ENCODE results near the gene KRT81. TPM values are rescaled to one million over a fixed set of nuclear protein-coding genes. Genes with fewer than 3 reads are reported as not detected.

The KRT81 gene
- total RNA-seq, 1 experiment from 2014 or later, result 0.70 TPM

DNA sequence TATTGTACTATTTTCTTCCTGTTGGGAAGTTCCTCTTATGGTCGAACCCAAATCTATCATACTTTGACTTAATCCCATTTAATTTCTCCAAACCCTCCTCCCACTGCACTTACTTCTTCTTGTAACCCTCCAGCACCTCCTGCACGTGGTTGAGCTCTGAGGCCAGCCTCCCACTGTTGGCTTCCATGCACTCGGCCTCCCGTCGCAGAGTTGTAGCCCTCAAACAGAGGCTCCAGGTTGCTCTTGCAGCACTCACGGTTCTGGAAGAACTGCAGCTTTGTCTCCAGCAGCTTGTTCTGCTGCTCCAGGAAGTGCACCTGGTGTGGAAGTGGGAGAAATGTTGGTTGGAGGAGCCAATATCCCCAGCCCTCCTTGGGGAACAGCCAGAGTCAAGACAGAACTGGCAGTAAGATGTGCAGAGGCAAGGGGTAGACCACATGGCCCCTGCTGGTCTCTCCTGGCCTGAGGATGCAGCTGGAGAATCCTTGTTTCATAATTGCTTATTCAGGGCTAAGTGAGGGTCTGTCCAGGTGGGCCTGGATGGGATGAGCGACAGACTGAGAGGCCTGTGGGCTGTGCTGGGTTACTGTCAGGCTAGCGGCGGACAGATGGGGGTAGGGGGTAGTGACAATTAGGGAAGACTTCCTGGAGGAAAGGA, 35.3 kb downstream of the KRT81 start (continued):
- TF ChIP-seq, protein P1, sequence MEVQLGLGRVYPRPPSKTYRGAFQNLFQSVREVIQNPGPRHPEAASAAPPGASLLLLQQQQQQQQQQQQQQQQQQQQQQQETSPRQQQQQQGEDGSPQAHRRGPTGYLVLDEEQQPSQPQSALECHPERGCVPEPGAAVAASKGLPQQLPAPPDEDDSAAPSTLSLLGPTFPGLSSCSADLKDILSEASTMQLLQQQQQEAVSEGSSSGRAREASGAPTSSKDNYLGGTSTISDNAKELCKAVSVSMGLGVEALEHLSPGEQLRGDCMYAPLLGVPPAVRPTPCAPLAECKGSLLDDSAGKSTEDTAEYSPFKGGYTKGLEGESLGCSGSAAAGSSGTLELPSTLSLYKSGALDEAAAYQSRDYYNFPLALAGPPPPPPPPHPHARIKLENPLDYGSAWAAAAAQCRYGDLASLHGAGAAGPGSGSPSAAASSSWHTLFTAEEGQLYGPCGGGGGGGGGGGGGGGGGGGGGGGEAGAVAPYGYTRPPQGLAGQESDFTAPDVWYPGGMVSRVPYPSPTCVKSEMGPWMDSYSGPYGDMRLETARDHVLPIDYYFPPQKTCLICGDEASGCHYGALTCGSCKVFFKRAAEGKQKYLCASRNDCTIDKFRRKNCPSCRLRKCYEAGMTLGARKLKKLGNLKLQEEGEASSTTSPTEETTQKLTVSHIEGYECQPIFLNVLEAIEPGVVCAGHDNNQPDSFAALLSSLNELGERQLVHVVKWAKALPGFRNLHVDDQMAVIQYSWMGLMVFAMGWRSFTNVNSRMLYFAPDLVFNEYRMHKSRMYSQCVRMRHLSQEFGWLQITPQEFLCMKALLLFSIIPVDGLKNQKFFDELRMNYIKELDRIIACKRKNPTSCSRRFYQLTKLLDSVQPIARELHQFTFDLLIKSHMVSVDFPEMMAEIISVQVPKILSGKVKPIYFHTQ (CRISPR knock-in tag; IDR thresholded peaks at IDR 0.05), result no peak
- TF ChIP-seq, protein P2, sequence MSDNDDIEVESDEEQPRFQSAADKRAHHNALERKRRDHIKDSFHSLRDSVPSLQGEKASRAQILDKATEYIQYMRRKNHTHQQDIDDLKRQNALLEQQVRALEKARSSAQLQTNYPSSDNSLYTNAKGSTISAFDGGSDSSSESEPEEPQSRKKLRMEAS (CRISPR knock-in tag; IDR thresholded peaks at IDR 0.05), result no peak
- TF ChIP-seq NFATC4 (CRISPR knock-in tag; IDR thresholded peaks at IDR 0.05), result no peak
- TF ChIP-seq SMAD3 (CRISPR knock-in tag; IDR thresholded peaks at IDR 0.05; ENCODE audit: borderline replicate concordance), result no peak

DNA sequence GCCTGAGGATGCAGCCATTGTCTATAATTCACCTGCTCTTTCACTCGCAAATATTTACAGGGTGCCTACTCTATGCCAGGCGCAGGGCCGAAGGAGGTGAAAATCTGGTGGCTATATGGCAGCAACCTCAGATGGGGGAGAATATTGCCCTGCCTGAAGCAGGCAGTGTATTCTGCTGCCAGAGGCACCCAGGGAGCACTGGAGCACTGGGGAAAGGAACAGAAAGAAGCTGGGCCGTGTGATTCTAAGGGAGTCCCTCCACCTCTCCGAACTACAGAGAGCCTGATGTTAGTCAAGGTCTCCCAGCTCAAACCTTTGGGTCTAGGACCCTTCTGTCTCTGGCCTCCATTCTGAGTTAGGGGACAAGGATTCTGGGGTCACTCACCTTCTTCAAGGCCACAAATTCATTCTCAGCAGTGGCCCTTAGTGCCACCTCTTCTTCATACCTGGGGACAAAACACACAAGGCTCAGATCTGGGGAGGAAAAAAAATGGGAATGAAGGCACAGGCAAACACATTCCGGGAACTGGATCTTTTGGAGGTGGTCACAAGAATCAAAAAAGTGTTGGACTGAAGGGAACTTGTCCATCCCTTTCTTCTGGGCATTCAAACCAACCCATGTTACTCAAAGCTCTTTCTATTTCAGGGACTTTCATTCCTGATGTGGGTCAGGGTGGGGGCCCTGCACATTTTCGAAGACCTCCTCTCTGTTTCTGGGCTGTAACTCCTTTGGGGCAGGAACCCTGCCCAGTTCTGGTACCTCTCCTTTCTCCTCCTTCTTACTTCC, 36.2 kb downstream of the KRT81 start:
- DNase-seq (ENCODE audit: low spot score) (no peak), ATAC-seq (no peak)
- H3K27me3 Mint-ChIP-seq (ENCODE audit: low read depth), result peaks cover 66% of the 10 kb centered on the region
- ChIA-PET POLR2A (no interaction called here), CTCF (interaction anchor here (0.7 to 3.1 kb wide), 4 partner anchors 24 to 52 kb away, joined by 3 to 19 read pairs (median 4); no protein-coding TSS in a partner anchor)
- H3K36me3 Mint-ChIP-seq, result peaks cover 4% of the 10 kb centered on the region
- no peak overlapping the region for H3K27ac Mint-ChIP-seq
- H3K9me3 Mint-ChIP-seq, result peaks cover 11% of the 10 kb centered on the region
- H3K4me1 Mint-ChIP-seq, result peaks cover 9% of the 10 kb centered on the region
- no peak overlapping the region for H3K4me3 Mint-ChIP-seq
- TF ChIP-seq, protein P3, sequence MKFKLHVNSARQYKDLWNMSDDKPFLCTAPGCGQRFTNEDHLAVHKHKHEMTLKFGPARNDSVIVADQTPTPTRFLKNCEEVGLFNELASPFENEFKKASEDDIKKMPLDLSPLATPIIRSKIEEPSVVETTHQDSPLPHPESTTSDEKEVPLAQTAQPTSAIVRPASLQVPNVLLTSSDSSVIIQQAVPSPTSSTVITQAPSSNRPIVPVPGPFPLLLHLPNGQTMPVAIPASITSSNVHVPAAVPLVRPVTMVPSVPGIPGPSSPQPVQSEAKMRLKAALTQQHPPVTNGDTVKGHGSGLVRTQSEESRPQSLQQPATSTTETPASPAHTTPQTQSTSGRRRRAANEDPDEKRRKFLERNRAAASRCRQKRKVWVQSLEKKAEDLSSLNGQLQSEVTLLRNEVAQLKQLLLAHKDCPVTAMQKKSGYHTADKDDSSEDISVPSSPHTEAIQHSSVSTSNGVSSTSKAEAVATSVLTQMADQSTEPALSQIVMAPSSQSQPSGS (CRISPR knock-in tag; IDR thresholded peaks at IDR 0.05; ENCODE audit: borderline replicate concordance, low read depth), result no peak
- no peak for TF ChIP-seq JAZF1 (CRISPR knock-in tag; IDR thresholded peaks at IDR 0.05)
- TF ChIP-seq TEAD4 (CRISPR knock-in tag; IDR thresholded peaks at IDR 0.05), result no peak
- TF ChIP-seq, protein P4, sequence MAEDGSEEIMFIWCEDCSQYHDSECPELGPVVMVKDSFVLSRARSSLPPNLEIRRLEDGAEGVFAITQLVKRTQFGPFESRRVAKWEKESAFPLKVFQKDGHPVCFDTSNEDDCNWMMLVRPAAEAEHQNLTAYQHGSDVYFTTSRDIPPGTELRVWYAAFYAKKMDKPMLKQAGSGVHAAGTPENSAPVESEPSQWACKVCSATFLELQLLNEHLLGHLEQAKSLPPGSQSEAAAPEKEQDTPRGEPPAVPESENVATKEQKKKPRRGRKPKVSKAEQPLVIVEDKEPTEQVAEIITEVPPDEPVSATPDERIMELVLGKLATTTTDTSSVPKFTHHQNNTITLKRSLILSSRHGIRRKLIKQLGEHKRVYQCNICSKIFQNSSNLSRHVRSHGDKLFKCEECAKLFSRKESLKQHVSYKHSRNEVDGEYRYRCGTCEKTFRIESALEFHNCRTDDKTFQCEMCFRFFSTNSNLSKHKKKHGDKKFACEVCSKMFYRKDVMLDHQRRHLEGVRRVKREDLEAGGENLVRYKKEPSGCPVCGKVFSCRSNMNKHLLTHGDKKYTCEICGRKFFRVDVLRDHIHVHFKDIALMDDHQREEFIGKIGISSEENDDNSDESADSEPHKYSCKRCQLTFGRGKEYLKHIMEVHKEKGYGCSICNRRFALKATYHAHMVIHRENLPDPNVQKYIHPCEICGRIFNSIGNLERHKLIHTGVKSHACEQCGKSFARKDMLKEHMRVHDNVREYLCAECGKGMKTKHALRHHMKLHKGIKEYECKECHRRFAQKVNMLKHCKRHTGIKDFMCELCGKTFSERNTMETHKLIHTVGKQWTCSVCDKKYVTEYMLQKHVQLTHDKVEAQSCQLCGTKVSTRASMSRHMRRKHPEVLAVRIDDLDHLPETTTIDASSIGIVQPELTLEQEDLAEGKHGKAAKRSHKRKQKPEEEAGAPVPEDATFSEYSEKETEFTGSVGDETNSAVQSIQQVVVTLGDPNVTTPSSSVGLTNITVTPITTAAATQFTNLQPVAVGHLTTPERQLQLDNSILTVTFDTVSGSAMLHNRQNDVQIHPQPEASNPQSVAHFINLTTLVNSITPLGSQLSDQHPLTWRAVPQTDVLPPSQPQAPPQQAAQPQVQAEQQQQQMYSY (CRISPR knock-in tag; IDR thresholded peaks at IDR 0.05), result no peak
- no peak for TF ChIP-seq GABPB1 (CRISPR knock-in tag; IDR thresholded peaks at IDR 0.05)
- TF ChIP-seq, protein P5, sequence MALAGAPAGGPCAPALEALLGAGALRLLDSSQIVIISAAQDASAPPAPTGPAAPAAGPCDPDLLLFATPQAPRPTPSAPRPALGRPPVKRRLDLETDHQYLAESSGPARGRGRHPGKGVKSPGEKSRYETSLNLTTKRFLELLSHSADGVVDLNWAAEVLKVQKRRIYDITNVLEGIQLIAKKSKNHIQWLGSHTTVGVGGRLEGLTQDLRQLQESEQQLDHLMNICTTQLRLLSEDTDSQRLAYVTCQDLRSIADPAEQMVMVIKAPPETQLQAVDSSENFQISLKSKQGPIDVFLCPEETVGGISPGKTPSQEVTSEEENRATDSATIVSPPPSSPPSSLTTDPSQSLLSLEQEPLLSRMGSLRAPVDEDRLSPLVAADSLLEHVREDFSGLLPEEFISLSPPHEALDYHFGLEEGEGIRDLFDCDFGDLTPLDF (CRISPR knock-in tag; IDR thresholded peaks at IDR 0.05), result no peak
- no peak for TF ChIP-seq MXD4 (CRISPR knock-in tag; IDR thresholded peaks at IDR 0.05; ENCODE audit: borderline replicate concordance)
- TF ChIP-seq JUN (CRISPR knock-in tag; IDR thresholded peaks at IDR 0.05), result no peak
- no peak for TF ChIP-seq ZNF671 (CRISPR knock-in tag; IDR thresholded peaks at IDR 0.05)
- no peak for TF ChIP-seq TP53 (CRISPR knock-in tag; IDR thresholded peaks at IDR 0.05)
- TF ChIP-seq, protein P6, sequence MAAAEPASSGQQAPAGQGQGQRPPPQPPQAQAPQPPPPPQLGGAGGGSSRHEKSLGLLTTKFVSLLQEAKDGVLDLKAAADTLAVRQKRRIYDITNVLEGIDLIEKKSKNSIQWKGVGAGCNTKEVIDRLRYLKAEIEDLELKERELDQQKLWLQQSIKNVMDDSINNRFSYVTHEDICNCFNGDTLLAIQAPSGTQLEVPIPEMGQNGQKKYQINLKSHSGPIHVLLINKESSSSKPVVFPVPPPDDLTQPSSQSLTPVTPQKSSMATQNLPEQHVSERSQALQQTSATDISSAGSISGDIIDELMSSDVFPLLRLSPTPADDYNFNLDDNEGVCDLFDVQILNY (CRISPR knock-in tag; IDR thresholded peaks at IDR 0.05), result no peak
- no peak for TF ChIP-seq NFYB (CRISPR knock-in tag; conservative IDR thresholded peaks at IDR 0.05; ENCODE audit: low read depth)
- no peak for TF ChIP-seq ESRRA (CRISPR knock-in tag; IDR thresholded peaks at IDR 0.05; ENCODE audit: borderline replicate concordance)
- TF ChIP-seq NFATC4 (CRISPR knock-in tag; IDR thresholded peaks at IDR 0.05), result no peak
- no peak for TF ChIP-seq TCF7 (CRISPR knock-in tag; IDR thresholded peaks at IDR 0.05; ENCODE audit: low read depth)
- TF ChIP-seq, protein P7, sequence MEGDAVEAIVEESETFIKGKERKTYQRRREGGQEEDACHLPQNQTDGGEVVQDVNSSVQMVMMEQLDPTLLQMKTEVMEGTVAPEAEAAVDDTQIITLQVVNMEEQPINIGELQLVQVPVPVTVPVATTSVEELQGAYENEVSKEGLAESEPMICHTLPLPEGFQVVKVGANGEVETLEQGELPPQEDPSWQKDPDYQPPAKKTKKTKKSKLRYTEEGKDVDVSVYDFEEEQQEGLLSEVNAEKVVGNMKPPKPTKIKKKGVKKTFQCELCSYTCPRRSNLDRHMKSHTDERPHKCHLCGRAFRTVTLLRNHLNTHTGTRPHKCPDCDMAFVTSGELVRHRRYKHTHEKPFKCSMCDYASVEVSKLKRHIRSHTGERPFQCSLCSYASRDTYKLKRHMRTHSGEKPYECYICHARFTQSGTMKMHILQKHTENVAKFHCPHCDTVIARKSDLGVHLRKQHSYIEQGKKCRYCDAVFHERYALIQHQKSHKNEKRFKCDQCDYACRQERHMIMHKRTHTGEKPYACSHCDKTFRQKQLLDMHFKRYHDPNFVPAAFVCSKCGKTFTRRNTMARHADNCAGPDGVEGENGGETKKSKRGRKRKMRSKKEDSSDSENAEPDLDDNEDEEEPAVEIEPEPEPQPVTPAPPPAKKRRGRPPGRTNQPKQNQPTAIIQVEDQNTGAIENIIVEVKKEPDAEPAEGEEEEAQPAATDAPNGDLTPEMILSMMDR (IDR thresholded peaks at IDR 0.05), result no peak
- no peak for TF ChIP-seq ELF4 (CRISPR knock-in tag; IDR thresholded peaks at IDR 0.05; ENCODE audit: low read depth)
- TF ChIP-seq, protein P8, sequence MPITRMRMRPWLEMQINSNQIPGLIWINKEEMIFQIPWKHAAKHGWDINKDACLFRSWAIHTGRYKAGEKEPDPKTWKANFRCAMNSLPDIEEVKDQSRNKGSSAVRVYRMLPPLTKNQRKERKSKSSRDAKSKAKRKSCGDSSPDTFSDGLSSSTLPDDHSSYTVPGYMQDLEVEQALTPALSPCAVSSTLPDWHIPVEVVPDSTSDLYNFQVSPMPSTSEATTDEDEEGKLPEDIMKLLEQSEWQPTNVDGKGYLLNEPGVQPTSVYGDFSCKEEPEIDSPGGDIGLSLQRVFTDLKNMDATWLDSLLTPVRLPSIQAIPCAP (CRISPR knock-in tag; IDR thresholded peaks at IDR 0.05), result no peak

Measured in WTC11 (cell line).